GM12878 (cell line): Measurements from ENCODE around the gene EML1.

Experiments
- ATF3 ChIP-seq: IDR thresholded peaks from 2 replicates; pipeline ENCODE4 v1.6.1; 2011; ENCODE audit warnings: low read depth, mild to moderate bottlenecking, low read length, moderate library complexity, borderline replicate concordance; ENCODE audit errors: extremely low read depth
- CTCF ChIP-seq, 3 experiments: IDR thresholded peaks in 2 of 3; conservative IDR thresholded peaks in 1 of 3; 2 replicates each; pipeline ENCODE4 v1.5.1; 2011; ENCODE audit warnings: low read depth in 3 of 3, low read length in 3 of 3, mild to moderate bottlenecking in 3 of 3, control low read depth in 2 of 3, moderate library complexity in 2 of 3, inconsistent platforms in 1 of 3, mixed read lengths in 1 of 3; ENCODE audit not compliant: control insufficient read depth in 2 of 3, insufficient read depth in 1 of 3; ENCODE audit errors: extremely low read depth in 1 of 3
- EP300 ChIP-seq, 2 experiments: fragments of 150-350 bp in 1 of 2; IDR thresholded peaks; 2 replicates each; pipeline ENCODE4 v1.6.1; 2011 to 2012; ENCODE audit warnings: low read depth in 2 of 2, low read length in 2 of 2, borderline replicate concordance in 1 of 2, improper control_type of control experiment in 1 of 2, inconsistent platforms in 1 of 2; ENCODE audit not compliant: control insufficient read depth in 1 of 2
- KLF5 ChIP-seq: fragments of 450-650 bp; IDR thresholded peaks from 2 replicates; pipeline ENCODE4 v1.6.1; 2014; ENCODE audit warnings: mild to moderate bottlenecking; ENCODE audit not compliant: partially characterized antibody
- MAX ChIP-seq: IDR thresholded peaks from 2 replicates; pipeline ENCODE4 v1.6.1; 2012; ENCODE audit warnings: low read depth, low read length, improper control_type of control experiment
- NFYB ChIP-seq: IDR thresholded peaks from 2 replicates; pipeline ENCODE4 v1.6.1; 2011; ENCODE audit warnings: low read depth, mild to moderate bottlenecking, low read length, improper control_type of control experiment, moderate library complexity; ENCODE audit not compliant: insufficient read depth
- POLR2A ChIP-seq: IDR thresholded peaks from 2 replicates; pipeline ENCODE4 v1.6.1; 2011; ENCODE audit warnings: low read depth, mild to moderate bottlenecking, low read length
- POLR2AphosphoS5 ChIP-seq: IDR thresholded peaks from 2 replicates; pipeline ENCODE4 v1.6.1; 2011; ENCODE audit warnings: mild to moderate bottlenecking, low read length, inconsistent platforms
- RFX5 ChIP-seq: IDR thresholded peaks from 2 replicates; pipeline ENCODE4 v1.6.1; 2011; ENCODE audit warnings: low read depth, low read length, improper control_type of control experiment
- SIN3A ChIP-seq: IDR thresholded peaks from 2 replicates; pipeline ENCODE4 v1.6.1; 2012; ENCODE audit warnings: low read depth, low read length, improper control_type of control experiment
- SUPT20H ChIP-seq: IDR thresholded peaks from 2 replicates; pipeline ENCODE4 v1.6.1; 2011; ENCODE audit warnings: low read depth, mild to moderate bottlenecking, low read length, moderate library complexity, borderline replicate concordance; ENCODE audit not compliant: control insufficient read depth
- TCF7 ChIP-seq: IDR thresholded peaks from 2 replicates; pipeline ENCODE4 v1.6.1; 2014; ENCODE audit warnings: antibody characterized with exemption, borderline replicate concordance
- ZNF274 ChIP-seq: IDR thresholded peaks from one replicate; pipeline ENCODE4 v1.8.0; 2011; ENCODE audit not compliant: insufficient read length, insufficient read depth

GRCh38 chr14:99981806-99982205 lies 188.6 kb downstream of the EML1 start:
- TF ChIP-seq KLF5 (no peak), SIN3A (no peak), TCF7 (no peak), POLR2A (no peak), CTCF (IDR thresholded peaks at IDR 0.05 in 2 of 3, conservative IDR thresholded peaks at IDR 0.05 in 1 of 3; ENCODE audit: control insufficient read depth in 2 of 3, extremely low read depth in 1 of 3, insufficient read depth in 1 of 3, low read depth in 3 of 3, low read length in 3 of 3) (no peak), MAX (no peak), POLR2AphosphoS5 (no peak), ATF3 (no peak), RFX5 (no peak), ZNF274 (no peak), SUPT20H (no peak), NFYB (no peak), EP300 (IDR thresholded peaks at IDR 0.05; ENCODE audit: borderline replicate concordance in 1 of 2, control insufficient read depth in 1 of 2, low read depth in 2 of 2, low read length in 2 of 2) (no peak)
